Osteoblast (primary cell): Measurements from ENCODE around the gene POLRMT. TPM values are rescaled to one million over a fixed set of nuclear protein-coding genes. Genes with fewer than 3 reads are reported as not detected.

ENCODE experiments used
- DNase-seq: peaks from one replicate; pipeline ENCODE4 v3.0.0; 2011; ENCODE audit warnings: low spot score, mixed read lengths; ENCODE audit not compliant: insufficient read length; ENCODE audit errors: missing footprints
- H2AFZ ChIP-seq: 2 replicates; pipeline ENCODE4 v1.6.0; 2011; ENCODE audit warnings: mild to moderate bottlenecking, low read length
- H3K27ac ChIP-seq: 2 replicates; pipeline ENCODE4 v1.5.1; 2011; ENCODE audit warnings: mild to moderate bottlenecking, low read depth, low read length, moderate library complexity
- H3K27me3 ChIP-seq: 2 replicates; pipeline ENCODE4 v1.6.0; 2012; ENCODE audit warnings: mild to moderate bottlenecking, control low read depth, inconsistent platforms, low read length, moderate library complexity; ENCODE audit not compliant: insufficient read depth
- H3K36me3 ChIP-seq: 2 replicates; pipeline ENCODE4 v1.5.1; 2011; ENCODE audit warnings: mild to moderate bottlenecking, low read length, control low read depth, moderate library complexity; ENCODE audit not compliant: insufficient read depth
- H3K4me1 ChIP-seq: 2 replicates; pipeline ENCODE4 v1.5.1; 2011; ENCODE audit warnings: mild to moderate bottlenecking, low read length, control low read depth, moderate library complexity; ENCODE audit not compliant: insufficient read depth
- H3K4me2 ChIP-seq: 2 replicates; pipeline ENCODE4 v1.6.0; 2011; ENCODE audit warnings: mild to moderate bottlenecking, low read length; ENCODE audit not compliant: insufficient read depth
- H3K4me3 ChIP-seq: fragments of 200-600 bp; sonication (generic); 3 replicates; pipeline ENCODE4 v1.5.1; 2012; ENCODE audit warnings: mild to moderate bottlenecking, low read length, inconsistent platforms; ENCODE audit not compliant: insufficient read depth
- H3K79me2 ChIP-seq: 2 replicates; pipeline ENCODE4 v1.6.0; 2012; ENCODE audit warnings: mild to moderate bottlenecking, low read length, control low read depth, inconsistent platforms; ENCODE audit not compliant: insufficient read depth
- H3K9me3 ChIP-seq: 2 replicates; pipeline ENCODE4 v1.5.1; 2011; ENCODE audit warnings: low read depth, low read length, control low read depth
- H4K20me1 ChIP-seq: 2 replicates; pipeline ENCODE4 v1.6.0; 2012; ENCODE audit warnings: mild to moderate bottlenecking, low read length, control low read depth; ENCODE audit not compliant: insufficient read depth
- CTCF ChIP-seq: IDR thresholded peaks from 2 replicates; pipeline ENCODE4 v1.5.1; 2011; ENCODE audit warnings: mild to moderate bottlenecking, low read depth, low read length, moderate library complexity; ENCODE audit errors: extremely low read depth
- total RNA-seq: library from RNA; depleted of rRNA; stranded (reverse); fragments of >200 nt; gene quantifications from 2 replicates; pipeline ENCODE4 v1.2.3, GENCODE V29; 2012

Gene POLRMT
- total RNA-seq, 1 donor = 16.6 TPM

- Histone ChIP-seq H3K4me2 (peak overlapping the region; percentile 95), H3K27me3 (no peaks in the 10 kb centered on the region), H3K79me2 (peaks cover 56% of the 10 kb centered on the region), H4K20me1 (peaks cover 45% of the 10 kb centered on the region), H3K36me3 (no peaks in the 10 kb centered on the region), H2AFZ (peak overlapping the region; percentile 15), H3K4me3 (peak overlapping the region; percentile 84), H3K27ac (peak overlapping the region; percentile 72), H3K4me1 (peaks cover 23% of the 10 kb centered on the region), H3K9me3 (no peaks in the 10 kb centered on the region)
- no peak for TF ChIP-seq CTCF
- DNase-seq = peak; percentile 96
Measured at GRCh38 chr19:662207-662961, 29.0 kb upstream of the POLRMT start.

GRCh38 chr19:661427-662196 is 28.3 kb upstream of the POLRMT start:
- DNase-seq = peak; percentile 98
- peaks cover 63% of the 10 kb centered on the region for H3K79me2 ChIP-seq
- no peak for TF ChIP-seq CTCF
- H3K4me1 ChIP-seq = peaks cover 23% of the 10 kb centered on the region
- no peaks in the 10 kb centered on the region for H3K36me3 ChIP-seq
- no peaks in the 10 kb centered on the region for H3K27me3 ChIP-seq
- peak overlapping the region; percentile 95 for H3K4me2 ChIP-seq
- no peaks in the 10 kb centered on the region for H3K9me3 ChIP-seq
- peaks cover 53% of the 10 kb centered on the region for H4K20me1 ChIP-seq
- H3K4me3 ChIP-seq = peak overlapping the region; percentile 84
- peak overlapping the region; percentile 72 for H3K27ac ChIP-seq
- H2AFZ ChIP-seq = no peak overlapping the region

GRCh38 chr19:660793-661426 is 27.6 kb upstream of the POLRMT start:
- Histone ChIP-seq H3K4me1 (peaks cover 23% of the 10 kb centered on the region), H4K20me1 (peaks cover 55% of the 10 kb centered on the region), H3K27ac (peak overlapping the region; percentile 72), H3K79me2 (peaks cover 70% of the 10 kb centered on the region), H3K4me2 (peak overlapping the region; percentile 95), H3K36me3 (no peaks in the 10 kb centered on the region), H2AFZ (no peak overlapping the region), H3K9me3 (no peaks in the 10 kb centered on the region), H3K4me3 (peak overlapping the region; percentile 84), H3K27me3 (no peaks in the 10 kb centered on the region)
- no peak for TF ChIP-seq CTCF
- no peak for DNase-seq
